Measurements from ENCODE around the gene CACNA1C.

CACNA1C gene

DNA sequence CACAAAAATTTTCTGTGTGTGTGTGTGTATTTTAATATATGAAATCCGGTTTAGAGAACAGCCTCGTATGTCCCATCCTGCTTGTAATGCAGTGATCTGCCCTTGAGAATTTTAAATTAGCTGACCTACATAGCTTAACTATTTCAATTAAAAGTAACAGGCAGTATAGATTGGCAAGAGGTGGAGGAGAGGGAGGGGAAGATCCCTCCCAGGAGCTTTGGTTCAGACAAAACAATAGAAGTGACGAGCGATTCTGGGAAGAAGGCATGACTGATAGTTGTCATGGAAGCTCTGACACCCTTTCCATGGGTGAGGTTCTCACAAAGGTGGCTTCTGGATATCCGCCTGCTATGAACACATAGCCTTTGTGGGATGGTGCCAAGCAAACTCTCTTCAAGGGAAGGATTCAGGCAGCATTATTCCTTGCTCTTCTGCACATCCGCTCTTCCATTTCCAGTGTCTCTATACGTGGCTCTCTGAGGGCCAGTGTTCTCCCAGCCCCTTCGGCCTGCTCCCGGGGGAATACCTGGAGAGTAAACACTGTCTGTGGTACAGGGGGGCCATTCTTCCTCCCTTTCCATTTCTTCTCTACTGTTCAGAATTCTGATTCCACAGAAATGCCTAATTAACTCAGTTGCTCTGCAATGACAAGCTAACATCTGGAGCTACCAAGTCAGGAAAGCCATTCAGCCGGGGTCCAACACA, 182.0 kb downstream of the CACNA1C start:
- Histone ChIP-seq H3K4me3 (ENCODE audit: low read length) (no peak overlapping the region), H3K27me3 (ENCODE audit: control insufficient read depth, low read length) (no peaks in the 10 kb centered on the region), H4K20me1 (ENCODE audit: control insufficient read depth, insufficient read depth, low read depth, low read length) (no peaks in the 10 kb centered on the region), H3F3A (ENCODE audit: control insufficient read depth, insufficient read depth) (no peaks in the 10 kb centered on the region), H3K36me3 (ENCODE audit: control insufficient read depth, low read length) (no peaks in the 10 kb centered on the region), H3K9me3 (ENCODE audit: control insufficient read depth, insufficient read depth, low read length) (no peaks in the 10 kb centered on the region), H3K4me1 (ENCODE audit: control insufficient read depth, low read length) (0 out of 2 replicates have a peak, but pooled peaks cover 5% of the 10 kb centered on the region), H3K9me2 (replicated peaks; ENCODE audit: control insufficient read depth, low read length) (no peaks in the 10 kb centered on the region), H3K4me2 (ENCODE audit: low read length) (no peak overlapping the region), H3K79me2 (ENCODE audit: control insufficient read depth, low read length) (no peaks in the 10 kb centered on the region), H3K27ac (ENCODE audit: low read depth, low read length) (no peak overlapping the region)
- no peak for TF ChIP-seq EZH2phosphoT487 (IDR thresholded peaks at IDR 0.05; ENCODE audit: borderline replicate concordance, low read length)
- TF ChIP-seq, protein P1, sequence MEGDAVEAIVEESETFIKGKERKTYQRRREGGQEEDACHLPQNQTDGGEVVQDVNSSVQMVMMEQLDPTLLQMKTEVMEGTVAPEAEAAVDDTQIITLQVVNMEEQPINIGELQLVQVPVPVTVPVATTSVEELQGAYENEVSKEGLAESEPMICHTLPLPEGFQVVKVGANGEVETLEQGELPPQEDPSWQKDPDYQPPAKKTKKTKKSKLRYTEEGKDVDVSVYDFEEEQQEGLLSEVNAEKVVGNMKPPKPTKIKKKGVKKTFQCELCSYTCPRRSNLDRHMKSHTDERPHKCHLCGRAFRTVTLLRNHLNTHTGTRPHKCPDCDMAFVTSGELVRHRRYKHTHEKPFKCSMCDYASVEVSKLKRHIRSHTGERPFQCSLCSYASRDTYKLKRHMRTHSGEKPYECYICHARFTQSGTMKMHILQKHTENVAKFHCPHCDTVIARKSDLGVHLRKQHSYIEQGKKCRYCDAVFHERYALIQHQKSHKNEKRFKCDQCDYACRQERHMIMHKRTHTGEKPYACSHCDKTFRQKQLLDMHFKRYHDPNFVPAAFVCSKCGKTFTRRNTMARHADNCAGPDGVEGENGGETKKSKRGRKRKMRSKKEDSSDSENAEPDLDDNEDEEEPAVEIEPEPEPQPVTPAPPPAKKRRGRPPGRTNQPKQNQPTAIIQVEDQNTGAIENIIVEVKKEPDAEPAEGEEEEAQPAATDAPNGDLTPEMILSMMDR (IDR thresholded peaks at IDR 0.05; ENCODE audit: low read depth, low read length, poor library complexity, severe bottlenecking), result no peak

DNA sequence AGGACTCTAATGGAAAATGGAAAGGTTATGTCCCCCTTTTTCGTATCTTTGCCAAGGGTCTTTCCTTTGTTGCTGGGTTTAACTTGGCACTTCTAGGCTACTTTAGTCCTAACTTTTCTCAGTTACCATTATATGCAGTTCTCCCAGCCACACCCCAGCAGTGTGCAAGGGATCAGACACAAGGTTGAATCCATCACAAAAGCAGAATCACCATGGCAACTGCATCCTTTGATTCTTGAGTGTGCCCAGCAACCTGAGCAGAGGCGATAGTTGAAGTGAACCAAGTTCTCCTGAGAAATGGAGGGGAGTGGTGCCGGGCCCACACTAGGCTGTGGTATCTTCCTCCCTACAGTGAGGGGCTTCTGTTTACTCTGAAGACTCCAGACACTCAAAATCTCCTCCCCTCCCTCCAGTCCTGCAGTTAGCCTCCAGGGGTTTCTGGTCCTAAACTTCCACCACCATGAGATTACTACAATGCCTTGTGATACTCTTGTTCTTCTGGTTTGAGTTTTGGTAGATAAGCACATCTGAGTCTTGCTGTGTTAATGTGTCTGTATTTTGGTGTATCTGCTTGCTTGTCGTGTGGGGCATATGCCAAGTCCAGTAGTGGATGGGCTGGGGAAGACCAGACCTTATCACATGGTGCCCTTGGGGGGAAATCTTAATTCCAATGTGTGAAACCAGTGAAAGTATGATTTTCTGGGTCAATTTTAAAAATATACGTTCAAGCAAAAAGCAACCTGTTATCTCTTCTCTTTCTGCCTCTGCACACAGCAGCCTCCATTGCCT, 183.9 kb downstream of the CACNA1C start:
- no peaks in the 10 kb centered on the region for H3K36me3 ChIP-seq (ENCODE audit: control insufficient read depth, low read length)
- H3K27ac ChIP-seq (ENCODE audit: low read depth, low read length), result no peak overlapping the region
- no peaks in the 10 kb centered on the region for H3F3A ChIP-seq (ENCODE audit: control insufficient read depth, insufficient read depth)
- H3K4me3 ChIP-seq (ENCODE audit: low read length), result no peak overlapping the region
- H3K9me3 ChIP-seq (ENCODE audit: control insufficient read depth, insufficient read depth, low read length), result no peaks in the 10 kb centered on the region
- H3K4me1 ChIP-seq (ENCODE audit: control insufficient read depth, low read length), result 0 out of 2 replicates have a peak, but pooled peaks cover 5% of the 10 kb centered on the region
- no peaks in the 10 kb centered on the region for H4K20me1 ChIP-seq (ENCODE audit: control insufficient read depth, insufficient read depth, low read depth, low read length)
- no peaks in the 10 kb centered on the region for H3K27me3 ChIP-seq (ENCODE audit: control insufficient read depth, low read length)
- H3K9me2 ChIP-seq (replicated peaks; ENCODE audit: control insufficient read depth, low read length), result no peaks in the 10 kb centered on the region
- H3K79me2 ChIP-seq (ENCODE audit: control insufficient read depth, low read length), result no peaks in the 10 kb centered on the region
- TF ChIP-seq, protein P1 (IDR thresholded peaks at IDR 0.05; ENCODE audit: low read depth, low read length, poor library complexity, severe bottlenecking), result no peak
- no peak for TF ChIP-seq EZH2phosphoT487 (IDR thresholded peaks at IDR 0.05; ENCODE audit: borderline replicate concordance, low read length)
- no peak overlapping the region for H3K4me2 ChIP-seq (ENCODE audit: low read length)

DNA sequence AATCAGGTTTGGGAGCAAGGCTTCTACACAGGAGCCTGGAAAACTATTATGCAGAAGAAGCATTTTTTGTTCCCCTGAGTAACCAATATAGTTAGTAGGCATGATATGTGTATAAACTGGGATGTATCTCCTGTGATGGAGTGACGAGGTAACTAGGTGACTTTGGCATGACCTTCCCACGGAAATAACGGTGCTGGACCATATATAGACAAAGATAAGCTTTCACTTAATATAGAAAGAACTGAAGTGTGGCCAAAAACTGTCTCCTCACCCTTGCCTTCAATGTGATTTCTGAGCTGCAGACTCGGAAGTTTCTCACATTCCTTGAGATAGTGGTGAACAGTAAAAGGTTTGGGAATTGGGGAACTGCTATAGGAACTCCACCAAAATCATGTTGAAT, 185.3 kb downstream of the CACNA1C start:
- TF ChIP-seq, protein P1 (IDR thresholded peaks at IDR 0.05; ENCODE audit: low read depth, low read length, poor library complexity, severe bottlenecking), result no peak
- no peak for TF ChIP-seq EZH2phosphoT487 (IDR thresholded peaks at IDR 0.05; ENCODE audit: borderline replicate concordance, low read length)
- H3K4me1 ChIP-seq (ENCODE audit: control insufficient read depth, low read length), result 0 out of 2 replicates have a peak, but pooled peaks cover 5% of the 10 kb centered on the region
- H3K9me2 ChIP-seq (replicated peaks; ENCODE audit: control insufficient read depth, low read length), result no peaks in the 10 kb centered on the region
- no peaks in the 10 kb centered on the region for H3K79me2 ChIP-seq (ENCODE audit: control insufficient read depth, low read length)
- no peak overlapping the region for H3K4me2 ChIP-seq (ENCODE audit: low read length)
- no peaks in the 10 kb centered on the region for H3K36me3 ChIP-seq (ENCODE audit: control insufficient read depth, low read length)
- H3F3A ChIP-seq (ENCODE audit: control insufficient read depth, insufficient read depth), result no peaks in the 10 kb centered on the region
- H4K20me1 ChIP-seq (ENCODE audit: control insufficient read depth, insufficient read depth, low read depth, low read length), result no peaks in the 10 kb centered on the region
- no peak overlapping the region for H3K4me3 ChIP-seq (ENCODE audit: low read length)
- no peak overlapping the region for H3K27ac ChIP-seq (ENCODE audit: low read depth, low read length)
- no peaks in the 10 kb centered on the region for H3K9me3 ChIP-seq (ENCODE audit: control insufficient read depth, insufficient read depth, low read length)
- H3K27me3 ChIP-seq (ENCODE audit: control insufficient read depth, low read length), result no peaks in the 10 kb centered on the region

Measured in DOHH2 (cell line).